ENCODE measurements around the gene RB1. TPM values are rescaled to one million over a fixed set of nuclear protein-coding genes. Genes with fewer than 3 reads are reported as not detected.
A peak's percentile ranks its signal among the peaks of the same experiment; 100 is the strongest.

The RB1 gene
- total and polyA plus RNA-seq, 9 of the 15 experiments (the other 6 are each of a cell fraction or from before 2014, with no cell fraction given): 5.0 to 23.8 (median 17.9) TPM

GRCh38 chr13:48400850-48401291 lies 97.3 kb downstream of the RB1 start:
- no peak overlapping the region for H3K4me2 ChIP-seq (ENCODE audit: insufficient read depth, low read length)
- DNase-seq (ENCODE audit: extremely low read depth in 1 of 4, low spot score in 3 of 4): no peak
- no peak for FAIRE-seq

GRCh38 chr13:48401480-48401879 lies 97.9 kb downstream of the RB1 start:
- POLR2A ChIA-PET: no interaction called here
- no peaks in the 10 kb centered on the region for H4K20me1 ChIP-seq (replicated peaks; ENCODE audit: control insufficient read depth, insufficient read depth, low read length)
- BruUV-seq (replicated peaks): no TSS peak
- no peak for DNase-seq (ENCODE audit: extremely low read depth in 1 of 4, low spot score in 3 of 4)
- H3K9ac ChIP-seq (ENCODE audit: insufficient read depth in 1 of 2, low read depth in 2 of 2, low read length in 2 of 2): no peak overlapping the region
- CTCF ChIA-PET (ENCODE audit: low intra/inter-chr PET ratio): no interaction called here
- H3K4me3 ChIP-seq: no peak overlapping the region
- no peak for ATAC-seq
- intact Hi-C loops (cut with micrococcal nuclease): no loop called here
- H3K79me2 ChIP-seq (ENCODE audit: control insufficient read depth, insufficient read depth, low read length): no peaks in the 10 kb centered on the region
- H3K27ac ChIP-seq (ENCODE audit: extremely low read depth, low read depth, low read length): no peak overlapping the region
- TF ChIP-seq FOXJ2 (tag; IDR thresholded peaks at IDR 0.05): no peak
- H3K4me2 ChIP-seq (ENCODE audit: insufficient read depth, low read length): no peak overlapping the region
- in situ Hi-C loops (cut with MboI): no loop called here
- H3K4me1 ChIP-seq (replicated peaks in 1 of 2; ENCODE audit: control insufficient read depth in 2 of 2, insufficient read depth in 2 of 2, low read length in 2 of 2): no peaks in the 10 kb centered on the region
- H3K9me1 ChIP-seq (ENCODE audit: control insufficient read depth, insufficient read depth, low read length): no peaks in the 10 kb centered on the region
- H2AFZ ChIP-seq (ENCODE audit: low read depth, low read length): no peak overlapping the region
- H3K36me3 ChIP-seq (ENCODE audit: control insufficient read depth, insufficient read depth, low read length): no peaks in the 10 kb centered on the region
- FAIRE-seq: peak; percentile 23
- no peaks in the 10 kb centered on the region for H3K9me3 ChIP-seq (replicated peaks; ENCODE audit: control insufficient read depth, insufficient read depth, low read depth, low read length)
- 5% methylated on average over 2 of the region's 2 CpGs for whole genome bisulfite sequencing (ENCODE audit: insufficient coverage, low coverage, missing lambda C conversion rate)
- no peaks in the 10 kb centered on the region for H3K27me3 ChIP-seq (ENCODE audit: control insufficient read depth in 2 of 2, insufficient read depth in 2 of 2, low read length in 2 of 2)

More at GRCh38 chr13:48400850-48401291, 97.3 kb downstream of the RB1 start:
- H3K27ac ChIP-seq (ENCODE audit: extremely low read depth, low read depth, low read length): no peak overlapping the region
- H3K9me3 ChIP-seq (replicated peaks; ENCODE audit: control insufficient read depth, insufficient read depth, low read depth, low read length): no peaks in the 10 kb centered on the region
- no peaks in the 10 kb centered on the region for H3K27me3 ChIP-seq (ENCODE audit: control insufficient read depth in 2 of 2, insufficient read depth in 2 of 2, low read length in 2 of 2)
- H3K4me1 ChIP-seq (replicated peaks in 1 of 2; ENCODE audit: control insufficient read depth in 2 of 2, insufficient read depth in 2 of 2, low read length in 2 of 2): no peaks in the 10 kb centered on the region
- 0 out of 4 replicates have a peak, but pooled peaks of 1 of the 2 experiments have one; percentile 10 for TF ChIP-seq RAD21 (CRISPR knock-in tag; conservative IDR thresholded peaks at IDR 0.05 in 1 of 2, IDR thresholded peaks at IDR 0.05 in 1 of 2)
- no peak for TF ChIP-seq FOXK2 (conservative IDR thresholded peaks at IDR 0.05 in 1 of 2, IDR thresholded peaks at IDR 0.05 in 1 of 2; ENCODE audit: low read depth in 2 of 2)
- no peak for TF ChIP-seq ZNF639 (CRISPR knock-in tag; conservative IDR thresholded peaks at IDR 0.05 in 1 of 2, IDR thresholded peaks at IDR 0.05 in 1 of 2)
- TF ChIP-seq POLR2H (tag; IDR thresholded peaks at IDR 0.05; ENCODE audit: low read depth): no peak
- H3K36me3 ChIP-seq (ENCODE audit: control insufficient read depth, insufficient read depth, low read length): no peaks in the 10 kb centered on the region
- WGBS (ENCODE audit: insufficient coverage, low coverage, missing lambda C conversion rate): 38% methylated on average over 1 of the region's 1 CpG
- H3K4me3 ChIP-seq: no peak overlapping the region
- ChIA-PET CTCF (ENCODE audit: low intra/inter-chr PET ratio) (no interaction called here), POLR2A (no interaction called here)
- intact Hi-C loops (cut with micrococcal nuclease) (no loop called here), in situ Hi-C loops (cut with MboI) (no loop called here)
- no peak overlapping the region for H2AFZ ChIP-seq (ENCODE audit: low read depth, low read length)
- no peaks in the 10 kb centered on the region for H3K9me1 ChIP-seq (ENCODE audit: control insufficient read depth, insufficient read depth, low read length)
- no peaks in the 10 kb centered on the region for H3K79me2 ChIP-seq (ENCODE audit: control insufficient read depth, insufficient read depth, low read length)
- ATAC-seq: no peak
- H4K20me1 ChIP-seq (replicated peaks; ENCODE audit: control insufficient read depth, insufficient read depth, low read length): no peaks in the 10 kb centered on the region
- no TSS peak for BruUV-seq (replicated peaks)
- H3K9ac ChIP-seq (ENCODE audit: insufficient read depth in 1 of 2, low read depth in 2 of 2, low read length in 2 of 2): no peak overlapping the region

Measured in K562 (cell line).